DND-41 (cell line): ENCODE results near the gene GBA2.

ENCODE experiments used
- CTCF ChIP-seq: IDR thresholded peaks from 2 replicates; pipeline ENCODE4 v1.5.1; 2012; ENCODE audit warnings: borderline replicate concordance, low read length, moderate library complexity, mild to moderate bottlenecking; ENCODE audit not compliant: poor library complexity, severe bottlenecking; ENCODE audit errors: extremely low read depth
- EZH2 ChIP-seq: IDR thresholded peaks from 3 replicates; pipeline ENCODE4 v1.6.1; 2012; ENCODE audit warnings: borderline replicate concordance, low read depth, mild to moderate bottlenecking, moderate library complexity, low read length, inconsistent platforms; ENCODE audit not compliant: severe bottlenecking

DNA sequence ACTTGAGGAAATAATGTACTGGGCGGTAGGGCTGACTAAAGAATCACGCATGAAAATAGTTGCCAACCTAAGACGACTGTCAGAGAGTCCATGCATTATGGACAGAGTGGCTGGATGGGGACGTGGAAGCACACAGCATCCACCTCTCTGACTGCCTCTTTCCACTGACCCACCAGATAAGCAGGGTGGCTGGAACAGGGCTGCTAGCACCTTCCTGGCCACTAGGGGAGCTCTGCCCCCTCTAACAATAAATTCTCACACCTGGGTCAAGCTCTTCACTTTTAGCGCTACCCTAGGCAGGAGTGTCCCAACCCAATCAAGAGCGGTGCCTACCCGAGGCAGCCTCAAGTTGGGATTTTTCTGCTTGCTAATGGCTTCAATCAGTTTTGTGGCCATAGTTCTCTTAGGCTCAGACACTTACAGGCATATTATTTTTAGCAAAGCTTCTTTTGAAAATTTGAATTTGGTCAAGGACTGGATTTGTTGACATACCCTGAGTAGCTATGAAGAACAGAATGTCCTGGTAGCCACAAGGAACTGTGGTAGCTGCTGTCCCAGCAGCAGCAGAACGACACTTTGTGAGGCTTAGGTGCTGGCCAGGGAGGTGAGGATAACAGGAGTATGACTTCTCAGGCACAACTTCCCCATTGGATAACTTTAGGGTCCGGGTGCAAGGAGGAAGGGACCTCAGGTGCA lies 52.4 kb downstream of the GBA2 start:
- TF ChIP-seq CTCF (peak; percentile 86), EZH2 (no peak)
